CD4-positive, CD25-positive, alpha-beta regulatory T cell (primary cell): Measurements from ENCODE around the gene TCF21. TPM values are rescaled to one million over a fixed set of nuclear protein-coding genes. Genes with fewer than 3 reads are reported as not detected.
A peak's percentile ranks its signal among the peaks of the same experiment; 100 is the strongest.

Experiments used
- ATAC-seq, 2 donors: fragments of 150-1000 bp; cut with Tn5 transposase; one replicate each; pipeline ENCODE4 v1.10.0; 2021; ENCODE audit warnings: low read depth in 2 of 2, moderate number of reproducible peaks in 2 of 2, moderate library complexity in 1 of 2
- DNase-seq, 3 donors: peaks; one replicate each; pipeline versions ENCODE4 v3.0.0 to v3.0.0-alpha.2; 2012 to 2022; ENCODE audit warnings: mixed read lengths in 1 of 3
- H3K27ac ChIP-seq: one replicate; pipeline ENCODE4 v1.7.0; 2013; ENCODE audit warnings: mild to moderate bottlenecking, low read length; ENCODE audit not compliant: insufficient read depth, poor library complexity, severe bottlenecking
- H3K27me3 ChIP-seq: one replicate; pipeline ENCODE4 v1.7.0; 2013; ENCODE audit warnings: low read length; ENCODE audit not compliant: control insufficient read depth, insufficient read depth
- H3K36me3 ChIP-seq: one replicate; pipeline ENCODE4 v1.7.0; 2013; ENCODE audit warnings: mild to moderate bottlenecking, low read length, moderate library complexity; ENCODE audit not compliant: control insufficient read depth, insufficient read depth
- H3K4me1 ChIP-seq: 2 replicates; pipeline ENCODE4 v1.7.0; 2013; ENCODE audit warnings: mild to moderate bottlenecking, low read length; ENCODE audit not compliant: insufficient read depth, control insufficient read depth, poor library complexity, severe bottlenecking
- H3K4me3 ChIP-seq: one replicate; pipeline ENCODE4 v1.7.0; 2013; ENCODE audit warnings: low read depth, mild to moderate bottlenecking, low read length, moderate library complexity
- H3K9me3 ChIP-seq, 2 experiments: 1 replicate in 1 of 2; 2 replicates in 1 of 2; pipeline ENCODE4 v1.7.0; 2013; ENCODE audit warnings: low read length in 2 of 2, mild to moderate bottlenecking in 1 of 2, moderate library complexity in 1 of 2; ENCODE audit not compliant: control insufficient read depth in 2 of 2
- H3K27ac Mint-ChIP-seq, 3 donors: one replicate each; pipeline ENCODE4 v1.8.0; 2020 to 2022; ENCODE audit warnings: mild to moderate bottlenecking in 3 of 3, mixed read lengths in 3 of 3, moderate library complexity in 2 of 3
- H3K27me3 Mint-ChIP-seq: one replicate; pipeline ENCODE4 v1.8.0; 2022; ENCODE audit warnings: mild to moderate bottlenecking, mixed read lengths
- H3K36me3 Mint-ChIP-seq: one replicate; pipeline ENCODE4 v1.8.0; 2020; ENCODE audit warnings: mixed read lengths
- H3K4me1 Mint-ChIP-seq, 4 donors: one replicate each; pipeline ENCODE4 v1.8.0; 2020 to 2022; ENCODE audit warnings: mixed read lengths in 4 of 4, mild to moderate bottlenecking in 1 of 4
- H3K4me3 Mint-ChIP-seq, 4 donors: one replicate each; pipeline ENCODE4 v1.8.0; 2020 to 2022; ENCODE audit warnings: mild to moderate bottlenecking in 4 of 4, mixed read lengths in 4 of 4, moderate library complexity in 3 of 4
- H3K9me3 Mint-ChIP-seq, 7 donors: one replicate each; pipeline ENCODE4 v1.8.0; 2020 to 2022; ENCODE audit warnings: mixed read lengths in 7 of 7, mild to moderate bottlenecking in 3 of 7, moderate library complexity in 2 of 7
- polyA plus RNA-seq, 4 donors: library from polyadenylated mRNA; unstranded; fragments of 300-500 nt; fragmentation: Illumina TruSeq; gene quantifications; one replicate each; pipeline ENCODE4 v1.2.3, GENCODE V29; 2021
- total RNA-seq: library from RNA; stranded (reverse); gene quantifications from one replicate; pipeline ENCODE4 v1.2.3, GENCODE V29; 2022

TCF21 gene
- total and polyA plus RNA-seq, 5 donors from 2014 or later = not detected

GRCh38 chr6:133890711-133891148 is 1.8 kb downstream of the TCF21 start:
- DNase-seq (no peak), ATAC-seq (no peak)
- Mint-ChIP-seq H3K9me3 (peaks cover 0 to 1% (median 0%) of the 10 kb centered on the region in 7 donors), H3K27ac (no peak overlapping the region), H3K4me3 (peak overlapping the region; percentile 37 to 88 (median 73)), H3K4me1 (peaks cover 16 to 44% (median 30%) of the 10 kb centered on the region in 4 donors), H3K27me3 (peaks cover 95% of the 10 kb centered on the region), H3K36me3 (no peaks in the 10 kb centered on the region)
- H3K27ac ChIP-seq = no peak overlapping the region
- H3K9me3 ChIP-seq = no peaks in the 10 kb centered on the region
- peak overlapping the region; percentile 69 for H3K4me3 ChIP-seq
- H3K4me1 ChIP-seq = peaks cover 25% of the 10 kb centered on the region
- peaks cover 76% of the 10 kb centered on the region for H3K27me3 ChIP-seq
- no peaks in the 10 kb centered on the region for H3K36me3 ChIP-seq

- peaks cover 94% of the 10 kb centered on the region for H3K27me3 Mint-ChIP-seq
- Histone ChIP-seq H3K27ac (no peak overlapping the region), H3K4me3 (peak overlapping the region; percentile 69), H3K36me3 (no peaks in the 10 kb centered on the region), H3K9me3 (no peaks in the 10 kb centered on the region), H3K4me1 (peaks cover 25% of the 10 kb centered on the region), H3K27me3 (peaks cover 75% of the 10 kb centered on the region)
- peaks cover 16 to 44% (median 30%) of the 10 kb centered on the region in 4 donors for H3K4me1 Mint-ChIP-seq
- no peak for DNase-seq
- peak in 1 of 2 donors; percentile 31 for ATAC-seq
- no peak overlapping the region for H3K27ac Mint-ChIP-seq
- H3K4me3 Mint-ChIP-seq = peak overlapping the region; percentile 66 to 88 (median 80)
- H3K36me3 Mint-ChIP-seq = no peaks in the 10 kb centered on the region
- H3K9me3 Mint-ChIP-seq = peaks cover 0 to 1% (median 0%) of the 10 kb centered on the region in 7 donors
Measured at GRCh38 chr6:133891149-133891926, 2.4 kb downstream of the TCF21 start.

GRCh38 chr6:133891927-133892812 is 3.3 kb downstream of the TCF21 start:
- Histone ChIP-seq H3K36me3 (no peaks in the 10 kb centered on the region), H3K4me1 (peaks cover 25% of the 10 kb centered on the region), H3K4me3 (no peak overlapping the region), H3K27ac (no peak overlapping the region), H3K27me3 (peaks cover 73% of the 10 kb centered on the region), H3K9me3 (no peaks in the 10 kb centered on the region)
- Mint-ChIP-seq H3K4me3 (peak overlapping the region; percentile 48 to 82 (median 58)), H3K9me3 (peaks cover 0 to 1% (median 0%) of the 10 kb centered on the region in 7 donors), H3K27me3 (peaks cover 94% of the 10 kb centered on the region), H3K36me3 (no peaks in the 10 kb centered on the region), H3K27ac (no peak overlapping the region), H3K4me1 (peaks cover 16 to 44% (median 30%) of the 10 kb centered on the region in 4 donors)
- ATAC-seq = no peak
- DNase-seq = no peak

- no peak overlapping the region for H3K27ac ChIP-seq
- no peak for DNase-seq
- no peaks in the 10 kb centered on the region for H3K9me3 ChIP-seq
- Mint-ChIP-seq H3K27me3 (peaks cover 94% of the 10 kb centered on the region), H3K4me1 (peaks cover 16 to 44% (median 30%) of the 10 kb centered on the region in 4 donors), H3K27ac (no peak overlapping the region), H3K9me3 (peaks cover 0 to 1% (median 0%) of the 10 kb centered on the region in 7 donors), H3K36me3 (no peaks in the 10 kb centered on the region), H3K4me3 (peak overlapping the region in 3 of 4 donors; percentile 44 to 81 (median 55))
- peaks cover 65% of the 10 kb centered on the region for H3K27me3 ChIP-seq
- no peak for ATAC-seq
- no peak overlapping the region for H3K4me3 ChIP-seq
- H3K36me3 ChIP-seq = no peaks in the 10 kb centered on the region
- peaks cover 25% of the 10 kb centered on the region for H3K4me1 ChIP-seq
Measured at GRCh38 chr6:133892813-133893691, 4.1 kb downstream of the TCF21 start.

- Histone ChIP-seq H3K27ac (no peak overlapping the region), H3K36me3 (no peaks in the 10 kb centered on the region), H3K9me3 (no peaks in the 10 kb centered on the region), H3K4me3 (no peak overlapping the region), H3K27me3 (peaks cover 63% of the 10 kb centered on the region), H3K4me1 (peaks cover 25% of the 10 kb centered on the region)
- Mint-ChIP-seq H3K9me3 (peaks cover 0 to 1% (median 0%) of the 10 kb centered on the region in 7 donors), H3K36me3 (no peaks in the 10 kb centered on the region), H3K4me3 (peak overlapping the region in 1 of 4 donors; percentile 81), H3K27ac (no peak overlapping the region), H3K27me3 (peaks cover 94% of the 10 kb centered on the region), H3K4me1 (peaks cover 16 to 39% (median 29%) of the 10 kb centered on the region in 4 donors)
- no peak for ATAC-seq
- DNase-seq = no peak
Measured at GRCh38 chr6:133893946-133894345, 5.0 kb downstream of the TCF21 start.

- no peak for DNase-seq
- Mint-ChIP-seq H3K36me3 (no peaks in the 10 kb centered on the region), H3K4me3 (no peak overlapping the region), H3K27me3 (peaks cover 92% of the 10 kb centered on the region), H3K4me1 (peaks cover 16 to 39% (median 26%) of the 10 kb centered on the region in 4 donors), H3K27ac (no peak overlapping the region), H3K9me3 (peaks cover 0 to 1% (median 0%) of the 10 kb centered on the region in 7 donors)
- H3K4me1 ChIP-seq = peaks cover 24% of the 10 kb centered on the region
- H3K4me3 ChIP-seq = no peak overlapping the region
- H3K9me3 ChIP-seq = no peaks in the 10 kb centered on the region
- peaks cover 59% of the 10 kb centered on the region for H3K27me3 ChIP-seq
- no peak overlapping the region for H3K27ac ChIP-seq
- no peaks in the 10 kb centered on the region for H3K36me3 ChIP-seq
- no peak for ATAC-seq
Measured at GRCh38 chr6:133894369-133894768, 5.5 kb downstream of the TCF21 start.
